ENCODE data around the gene GCH1. TPM values are rescaled to one million over a fixed set of nuclear protein-coding genes. Genes with fewer than 3 reads are reported as not detected.
A peak's percentile ranks its signal among the peaks of the same experiment; 100 is the strongest.
"Not testable (repeated sequence)": the region's sequence is repeated elsewhere in the genome, so short reads cannot be mapped to it uniquely, and the experiment has no call there.

GCH1 gene
- total RNA-seq, 1 donor from 2014 or later, result 9.0 TPM

DNA sequence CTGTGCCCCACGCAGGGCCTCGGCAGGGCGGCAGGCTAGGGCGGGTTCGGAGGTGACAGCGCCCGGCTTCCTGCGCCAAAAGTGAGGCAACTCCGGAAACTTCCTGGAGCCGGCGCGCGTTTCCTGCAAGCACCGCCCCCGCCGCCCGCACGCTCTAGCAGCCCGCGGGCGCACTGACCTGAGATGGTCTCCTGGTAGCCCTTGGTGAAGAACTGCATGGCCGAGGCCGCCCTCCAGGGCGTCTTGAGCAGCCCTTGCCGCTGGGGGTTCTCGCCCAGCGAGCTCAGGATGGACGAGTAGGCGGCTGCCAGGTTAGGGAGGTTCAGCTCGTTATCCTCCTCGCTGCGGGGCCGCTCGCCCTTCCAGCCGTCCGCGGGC, 494 bp downstream of the GCH1 start:
- peaks cover 42% of the 10 kb centered on the region for H3K27me3 ChIP-seq
- peak overlapping the region; percentile 72 for H3K4me3 ChIP-seq
- Mint-ChIP-seq H3K4me3 (peak overlapping the region; percentile 84), H3K27me3 (ENCODE audit: insufficient read depth, low read depth) (peaks cover 26% of the 10 kb centered on the region), H3K27ac (no peak overlapping the region), H3K9me3 (no peaks in the 10 kb centered on the region), H3K36me3 (no peaks in the 10 kb centered on the region), H3K4me1 (peaks cover 4% of the 10 kb centered on the region)
- H3K9me3 ChIP-seq (ENCODE audit: low read depth), result no peaks in the 10 kb centered on the region
- H2AFZ ChIP-seq (replicated peaks), result peak overlapping the region; percentile 96
- H3K4me2 ChIP-seq, result peak overlapping the region; percentile 86
- peak; percentile 77 for DNase-seq (ENCODE audit: low spot score)
- H3K4me1 ChIP-seq, result peaks cover 6% of the 10 kb centered on the region
- H3K36me3 ChIP-seq, result no peaks in the 10 kb centered on the region
- peaks cover 8% of the 10 kb centered on the region for H4K20me1 ChIP-seq (ENCODE audit: low read depth)
- H3F3A ChIP-seq (ENCODE audit: low read depth), result peaks cover 8% of the 10 kb centered on the region
- no peaks in the 10 kb centered on the region for H3K79me2 ChIP-seq (ENCODE audit: low read depth)
- no peak overlapping the region for H3K9ac ChIP-seq
- peak; percentile 17 for TF ChIP-seq EZH2phosphoT487 (IDR thresholded peaks at IDR 0.05)
- TF ChIP-seq, protein P1, sequence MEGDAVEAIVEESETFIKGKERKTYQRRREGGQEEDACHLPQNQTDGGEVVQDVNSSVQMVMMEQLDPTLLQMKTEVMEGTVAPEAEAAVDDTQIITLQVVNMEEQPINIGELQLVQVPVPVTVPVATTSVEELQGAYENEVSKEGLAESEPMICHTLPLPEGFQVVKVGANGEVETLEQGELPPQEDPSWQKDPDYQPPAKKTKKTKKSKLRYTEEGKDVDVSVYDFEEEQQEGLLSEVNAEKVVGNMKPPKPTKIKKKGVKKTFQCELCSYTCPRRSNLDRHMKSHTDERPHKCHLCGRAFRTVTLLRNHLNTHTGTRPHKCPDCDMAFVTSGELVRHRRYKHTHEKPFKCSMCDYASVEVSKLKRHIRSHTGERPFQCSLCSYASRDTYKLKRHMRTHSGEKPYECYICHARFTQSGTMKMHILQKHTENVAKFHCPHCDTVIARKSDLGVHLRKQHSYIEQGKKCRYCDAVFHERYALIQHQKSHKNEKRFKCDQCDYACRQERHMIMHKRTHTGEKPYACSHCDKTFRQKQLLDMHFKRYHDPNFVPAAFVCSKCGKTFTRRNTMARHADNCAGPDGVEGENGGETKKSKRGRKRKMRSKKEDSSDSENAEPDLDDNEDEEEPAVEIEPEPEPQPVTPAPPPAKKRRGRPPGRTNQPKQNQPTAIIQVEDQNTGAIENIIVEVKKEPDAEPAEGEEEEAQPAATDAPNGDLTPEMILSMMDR (IDR thresholded peaks at IDR 0.05), result no peak
- peak; percentile 9 for TF ChIP-seq EZH2 (IDR thresholded peaks at IDR 0.05)
- no peak overlapping the region for H3K27ac ChIP-seq

DNA sequence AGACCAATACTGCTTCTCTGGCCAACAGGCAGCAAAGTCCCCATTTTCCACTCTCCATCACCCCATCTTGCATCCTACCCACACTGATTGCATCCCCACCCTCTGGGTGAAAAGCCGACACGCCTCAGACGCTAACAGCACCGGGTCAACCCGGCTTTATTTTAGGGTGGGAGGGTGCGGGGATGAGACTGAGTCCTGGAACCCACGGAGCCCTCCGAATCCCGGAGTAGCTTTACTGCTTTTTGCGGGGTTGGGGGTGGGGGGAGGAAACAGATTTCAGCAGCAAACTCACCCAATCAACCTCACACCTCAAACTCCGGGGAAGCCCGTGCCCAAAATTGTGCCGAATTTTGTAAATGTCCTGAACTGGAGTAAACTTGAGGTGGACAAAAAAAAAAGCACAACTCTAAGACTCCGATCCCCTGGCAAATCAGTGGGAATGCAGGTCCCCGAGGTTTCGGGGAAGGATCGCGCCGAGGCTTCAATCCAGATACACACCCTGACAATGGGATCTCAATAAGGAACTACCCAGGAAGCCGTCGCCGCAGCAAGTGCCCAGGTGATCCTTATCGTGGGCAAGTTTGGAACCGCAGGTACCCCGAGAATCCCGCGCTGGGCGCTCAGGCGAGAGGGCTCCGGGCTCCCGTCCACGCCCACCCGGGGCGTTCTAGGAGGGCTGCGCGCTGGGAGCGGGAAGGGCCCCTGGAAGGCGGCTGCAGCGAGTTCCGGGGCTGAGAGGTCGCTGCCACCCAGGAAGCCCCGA, 1.1 kb downstream of the GCH1 start:
- TF ChIP-seq EZH2phosphoT487 (IDR thresholded peaks at IDR 0.05) (peak; percentile 73), EZH2 (IDR thresholded peaks at IDR 0.05) (peak; percentile 80)
- TF ChIP-seq, protein P1 (IDR thresholded peaks at IDR 0.05), result no peak
- no peaks in the 10 kb centered on the region for H3K36me3 ChIP-seq
- Mint-ChIP-seq H3K4me1 (peaks cover 4% of the 10 kb centered on the region), H3K9me3 (no peaks in the 10 kb centered on the region), H3K27ac (no peak overlapping the region), H3K4me3 (peak overlapping the region; percentile 85), H3K27me3 (ENCODE audit: insufficient read depth, low read depth) (peaks cover 26% of the 10 kb centered on the region), H3K36me3 (no peaks in the 10 kb centered on the region)
- no peak overlapping the region for H3K27ac ChIP-seq
- H2AFZ ChIP-seq (replicated peaks), result peak overlapping the region; percentile 96
- DNase-seq (ENCODE audit: low spot score), result peak; percentile 40
- peak overlapping the region; percentile 86 for H3K4me2 ChIP-seq
- H3K9me3 ChIP-seq (ENCODE audit: low read depth), result no peaks in the 10 kb centered on the region
- peaks cover 8% of the 10 kb centered on the region for H3F3A ChIP-seq (ENCODE audit: low read depth)
- H3K4me1 ChIP-seq, result peaks cover 6% of the 10 kb centered on the region
- H3K79me2 ChIP-seq (ENCODE audit: low read depth), result no peaks in the 10 kb centered on the region
- H3K9ac ChIP-seq, result no peak overlapping the region
- H3K27me3 ChIP-seq, result peaks cover 42% of the 10 kb centered on the region
- H3K4me3 ChIP-seq, result peak overlapping the region; percentile 72
- H4K20me1 ChIP-seq (ENCODE audit: low read depth), result peaks cover 8% of the 10 kb centered on the region

DNA sequence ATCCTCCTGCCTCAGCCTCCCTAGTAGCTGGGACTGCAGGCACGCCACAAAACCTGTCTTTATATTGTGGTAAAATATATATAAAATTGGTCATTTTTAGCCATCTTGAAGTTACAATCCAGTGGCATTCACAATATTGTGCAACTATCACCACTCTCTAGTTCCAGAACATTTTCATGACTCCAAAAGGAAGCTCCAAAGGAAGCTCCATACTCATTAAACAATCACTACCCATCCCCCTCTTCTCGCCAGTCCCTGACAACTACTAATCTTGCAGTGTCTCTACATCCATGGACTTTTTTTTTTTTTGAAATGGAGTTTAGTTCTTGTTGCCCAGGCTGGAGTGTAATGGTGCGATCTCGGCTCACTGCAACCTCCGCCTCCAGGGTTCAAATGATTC, 3.1 kb downstream of the GCH1 start:
- peaks cover 6% of the 10 kb centered on the region for H3K4me1 ChIP-seq
- no peak overlapping the region for H3K9ac ChIP-seq
- Mint-ChIP-seq H3K36me3 (no peaks in the 10 kb centered on the region), H3K4me3 (no peak overlapping the region), H3K9me3 (no peaks in the 10 kb centered on the region), H3K27ac (no peak overlapping the region), H3K4me1 (peaks cover 4% of the 10 kb centered on the region), H3K27me3 (ENCODE audit: insufficient read depth, low read depth) (peaks cover 28% of the 10 kb centered on the region)
- peaks cover 8% of the 10 kb centered on the region for H3F3A ChIP-seq (ENCODE audit: low read depth)
- H3K9me3 ChIP-seq (ENCODE audit: low read depth), result no peaks in the 10 kb centered on the region
- H3K36me3 ChIP-seq, result no peaks in the 10 kb centered on the region
- H3K4me3 ChIP-seq, result no peak overlapping the region
- peaks cover 8% of the 10 kb centered on the region for H4K20me1 ChIP-seq (ENCODE audit: low read depth)
- H2AFZ ChIP-seq (replicated peaks), result no peak overlapping the region
- H3K27ac ChIP-seq, result no peak overlapping the region
- TF ChIP-seq, protein P1 (IDR thresholded peaks at IDR 0.05), result no peak
- TF ChIP-seq EZH2phosphoT487 (IDR thresholded peaks at IDR 0.05) (no peak), EZH2 (IDR thresholded peaks at IDR 0.05) (no peak)
- no peaks in the 10 kb centered on the region for H3K79me2 ChIP-seq (ENCODE audit: low read depth)
- H3K27me3 ChIP-seq, result peaks cover 42% of the 10 kb centered on the region
- no peak for DNase-seq (ENCODE audit: low spot score)
- H3K4me2 ChIP-seq, result no peak overlapping the region

DNA sequence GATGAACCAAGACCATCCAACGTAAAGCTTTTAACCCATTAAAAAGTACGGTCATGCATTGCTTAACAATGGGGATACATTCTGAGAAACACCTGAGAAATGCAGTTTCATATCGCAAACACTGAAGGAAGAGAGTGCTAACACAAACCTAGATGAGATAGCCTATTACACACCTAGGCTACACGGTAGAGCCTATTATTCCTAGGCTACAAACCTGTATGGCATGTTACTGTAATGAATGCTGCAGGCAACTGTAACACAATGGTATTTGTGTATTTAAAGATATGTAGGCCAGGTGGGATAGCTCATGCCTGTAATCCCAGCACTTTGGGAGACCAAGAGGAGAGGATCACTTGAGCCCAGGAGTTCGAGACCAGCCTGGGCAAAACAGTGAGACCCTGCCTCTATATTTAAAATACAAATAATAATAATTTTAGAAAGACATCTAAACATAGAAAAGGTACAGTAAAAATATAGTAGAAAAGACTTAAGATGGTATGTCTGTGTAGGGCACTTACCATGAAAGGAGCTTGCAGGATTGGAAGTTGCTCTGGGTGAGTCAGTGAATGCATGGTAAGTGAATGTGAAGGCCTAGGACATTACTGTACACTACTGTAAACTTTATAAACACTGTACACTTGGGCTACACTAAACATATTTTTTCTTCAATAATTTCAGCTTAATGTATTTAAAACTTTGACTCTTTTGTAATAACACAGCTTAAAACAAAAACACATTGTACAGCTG, 4.6 kb downstream of the GCH1 start:
- not testable (repeated sequence) for H3K9ac ChIP-seq; H3K79me2 ChIP-seq (ENCODE audit: low read depth); H3K27ac ChIP-seq; H3K27ac Mint-ChIP-seq; H3K4me3 ChIP-seq; H3F3A ChIP-seq (ENCODE audit: low read depth); H3K4me1 ChIP-seq; DNase-seq (ENCODE audit: low spot score); H3K4me2 ChIP-seq; H3K9me3 ChIP-seq (ENCODE audit: low read depth); H3K36me3 ChIP-seq; H3K4me3 Mint-ChIP-seq; H3K9me3 Mint-ChIP-seq; H3K36me3 Mint-ChIP-seq; H4K20me1 ChIP-seq (ENCODE audit: low read depth); H3K4me1 Mint-ChIP-seq; H2AFZ ChIP-seq (replicated peaks)
- peaks cover 24% of the 10 kb centered on the region for H3K27me3 Mint-ChIP-seq (ENCODE audit: insufficient read depth, low read depth)
- peaks cover 29% of the 10 kb centered on the region for H3K27me3 ChIP-seq
